ENCODE data around the gene CCDC7.

CCDC7 gene

GRCh38 chr10:32923849-32924248 lies 477.9 kb downstream of the CCDC7 start:
- Histone ChIP-seq H2AFZ (no peak overlapping the region), H3K9me3 (ENCODE audit: control insufficient read depth, low read length) (no peaks in the 10 kb centered on the region), H3K4me3 (ENCODE audit: low read depth, low read length) (no peak overlapping the region), H3K36me3 (ENCODE audit: control insufficient read depth, insufficient read depth, low read length) (no peaks in the 10 kb centered on the region), H3K4me2 (ENCODE audit: low read length) (peak overlapping the region; percentile 16), H3K9ac (no peak overlapping the region), H3K27ac (peak overlapping the region; percentile 41), H3K27me3 (ENCODE audit: control insufficient read depth, insufficient read depth, low read length) (no peaks in the 10 kb centered on the region), H3K4me1 (peaks cover 17% of the 10 kb centered on the region), H3K79me2 (peaks cover 8% of the 10 kb centered on the region)
- no peak for TF ChIP-seq CTCF (IDR thresholded peaks at IDR 0.05)

Data from parathyroid adenoma (tissue), 2 donors.